Ishikawa (cell line): ENCODE results near the gene SPOCK1.

Source experiments
- CEBPB ChIP-seq: IDR thresholded peaks from 2 replicates; pipeline ENCODE4 v1.6.1; 2012
- CREB1 ChIP-seq: IDR thresholded peaks from 2 replicates; pipeline ENCODE4 v1.6.1; 2012; ENCODE audit warnings: low read depth
- EGR1 ChIP-seq: IDR thresholded peaks from 2 replicates; pipeline ENCODE4 v1.6.1; 2012
- EP300 ChIP-seq: IDR thresholded peaks from 2 replicates; pipeline ENCODE4 v1.6.1; 2012; ENCODE audit warnings: borderline replicate concordance
- NFIC ChIP-seq: IDR thresholded peaks from 2 replicates; pipeline ENCODE4 v1.6.1; 2012
- RAD21 ChIP-seq: IDR thresholded peaks from 2 replicates; pipeline ENCODE4 v1.6.1; 2012; ENCODE audit warnings: low read depth
- REST ChIP-seq: IDR thresholded peaks from 2 replicates; pipeline ENCODE4 v1.6.1; 2012; ENCODE audit warnings: low read depth, mild to moderate bottlenecking
- TAF1 ChIP-seq: IDR thresholded peaks from 2 replicates; pipeline ENCODE4 v1.6.1; 2012; ENCODE audit warnings: low read depth, mild to moderate bottlenecking
- TCF12 ChIP-seq: IDR thresholded peaks from 2 replicates; pipeline ENCODE4 v1.6.1; 2012; ENCODE audit warnings: low read depth
- TEAD4 ChIP-seq: IDR thresholded peaks from 2 replicates; pipeline ENCODE4 v1.6.1; 2012
- YY1 ChIP-seq: IDR thresholded peaks from 2 replicates; pipeline ENCODE4 v1.6.1; 2012; ENCODE audit warnings: low read depth
- ZBTB7A ChIP-seq: IDR thresholded peaks from 2 replicates; pipeline ENCODE4 v1.6.1; 2012; ENCODE audit warnings: low read depth
- TF ChIP-seq, protein P1 (sequence below): IDR thresholded peaks from 2 replicates; pipeline ENCODE4 v1.6.1; 2012
- TF ChIP-seq, protein P2 (sequence below): IDR thresholded peaks from 2 replicates; pipeline ENCODE4 v1.6.1; 2012

DNA sequence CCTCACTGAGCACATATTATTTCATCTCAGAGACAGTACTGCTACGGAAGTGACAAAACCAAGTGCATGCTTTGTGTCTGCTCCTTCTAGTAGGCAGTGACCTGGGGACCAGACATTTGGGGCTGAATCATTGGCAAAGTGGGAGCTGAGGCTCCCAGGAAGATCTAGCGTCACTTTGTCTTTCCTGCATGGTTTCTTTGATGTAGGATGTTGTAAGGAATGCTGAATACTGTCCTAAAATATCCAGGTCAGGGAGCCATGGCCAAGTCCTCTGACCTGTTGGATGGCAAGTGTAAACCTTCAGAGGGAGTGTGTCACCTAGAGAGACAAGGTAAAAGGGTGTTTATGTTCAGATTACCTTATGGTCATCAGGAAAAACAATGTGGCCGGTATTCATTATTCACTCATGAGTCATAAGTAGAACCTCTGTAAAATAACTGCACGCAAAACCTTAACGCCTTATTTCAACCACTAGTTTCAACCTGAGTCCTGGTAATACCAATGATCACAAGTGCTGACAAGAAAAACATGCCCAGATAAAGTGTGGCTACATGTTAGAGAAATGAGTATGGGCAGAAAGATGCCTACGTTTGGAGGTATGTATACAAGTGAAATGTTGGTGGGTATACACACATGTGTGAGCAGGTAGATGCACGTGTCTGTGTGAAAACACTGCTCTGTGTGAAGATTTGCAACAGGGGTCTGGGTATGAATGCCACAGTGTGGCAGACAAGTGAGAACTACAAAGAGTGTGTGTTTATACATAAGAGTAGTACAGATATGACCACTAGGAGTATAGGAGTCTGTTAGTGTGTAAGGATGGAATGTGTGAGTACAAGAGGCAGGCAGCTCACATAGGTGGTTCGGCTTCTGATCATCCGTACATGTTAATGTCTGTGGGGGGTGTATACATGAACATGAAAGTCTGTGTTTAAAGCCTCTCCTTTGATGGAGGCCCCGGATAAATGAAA lies 263.9 kb downstream of the SPOCK1 start:
- no peak for TF ChIP-seq EP300
- no peak for TF ChIP-seq TEAD4
- no peak for TF ChIP-seq REST
- no peak for TF ChIP-seq NFIC
- no peak for TF ChIP-seq CREB1
- TF ChIP-seq YY1: no peak
- no peak for TF ChIP-seq TAF1
- TF ChIP-seq CEBPB: no peak
- no peak for TF ChIP-seq RAD21
- TF ChIP-seq ZBTB7A: no peak
- TF ChIP-seq, protein P1, sequence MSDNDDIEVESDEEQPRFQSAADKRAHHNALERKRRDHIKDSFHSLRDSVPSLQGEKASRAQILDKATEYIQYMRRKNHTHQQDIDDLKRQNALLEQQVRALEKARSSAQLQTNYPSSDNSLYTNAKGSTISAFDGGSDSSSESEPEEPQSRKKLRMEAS: no peak
- no peak for TF ChIP-seq EGR1
- TF ChIP-seq, protein P2, sequence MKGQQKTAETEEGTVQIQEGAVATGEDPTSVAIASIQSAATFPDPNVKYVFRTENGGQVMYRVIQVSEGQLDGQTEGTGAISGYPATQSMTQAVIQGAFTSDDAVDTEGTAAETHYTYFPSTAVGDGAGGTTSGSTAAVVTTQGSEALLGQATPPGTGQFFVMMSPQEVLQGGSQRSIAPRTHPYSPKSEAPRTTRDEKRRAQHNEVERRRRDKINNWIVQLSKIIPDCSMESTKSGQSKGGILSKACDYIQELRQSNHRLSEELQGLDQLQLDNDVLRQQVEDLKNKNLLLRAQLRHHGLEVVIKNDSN: no peak
- TF ChIP-seq TCF12: no peak
